ENCODE data around the gene SLC5A3.

DNA sequence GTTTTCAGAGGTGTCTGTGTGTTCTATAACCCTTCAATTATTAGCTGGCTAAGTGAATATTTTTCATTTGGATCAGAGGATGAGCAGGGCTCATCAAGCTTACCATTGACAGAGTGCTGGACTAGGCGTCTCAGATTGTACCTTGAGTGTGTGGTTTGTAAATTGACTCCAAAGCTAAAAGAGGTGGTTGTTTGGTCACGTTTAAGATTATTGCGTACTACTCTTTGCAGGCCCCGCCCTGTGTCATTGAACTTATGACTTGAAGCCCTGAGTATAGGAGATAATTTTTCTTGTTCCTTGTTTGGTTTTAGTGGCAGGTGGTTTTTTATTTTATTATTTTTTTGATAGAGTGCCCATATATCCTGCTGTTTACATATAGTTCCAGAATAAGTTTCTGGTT lies 17.7 kb downstream of the SLC5A3 start:
- TF ChIP-seq, protein P1, sequence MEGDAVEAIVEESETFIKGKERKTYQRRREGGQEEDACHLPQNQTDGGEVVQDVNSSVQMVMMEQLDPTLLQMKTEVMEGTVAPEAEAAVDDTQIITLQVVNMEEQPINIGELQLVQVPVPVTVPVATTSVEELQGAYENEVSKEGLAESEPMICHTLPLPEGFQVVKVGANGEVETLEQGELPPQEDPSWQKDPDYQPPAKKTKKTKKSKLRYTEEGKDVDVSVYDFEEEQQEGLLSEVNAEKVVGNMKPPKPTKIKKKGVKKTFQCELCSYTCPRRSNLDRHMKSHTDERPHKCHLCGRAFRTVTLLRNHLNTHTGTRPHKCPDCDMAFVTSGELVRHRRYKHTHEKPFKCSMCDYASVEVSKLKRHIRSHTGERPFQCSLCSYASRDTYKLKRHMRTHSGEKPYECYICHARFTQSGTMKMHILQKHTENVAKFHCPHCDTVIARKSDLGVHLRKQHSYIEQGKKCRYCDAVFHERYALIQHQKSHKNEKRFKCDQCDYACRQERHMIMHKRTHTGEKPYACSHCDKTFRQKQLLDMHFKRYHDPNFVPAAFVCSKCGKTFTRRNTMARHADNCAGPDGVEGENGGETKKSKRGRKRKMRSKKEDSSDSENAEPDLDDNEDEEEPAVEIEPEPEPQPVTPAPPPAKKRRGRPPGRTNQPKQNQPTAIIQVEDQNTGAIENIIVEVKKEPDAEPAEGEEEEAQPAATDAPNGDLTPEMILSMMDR (IDR thresholded peaks at IDR 0.05): no peak
- TF ChIP-seq POLR2A (IDR thresholded peaks at IDR 0.05): no peak
